ENCODE data around the gene MGAT3. TPM values are rescaled to one million over a fixed set of nuclear protein-coding genes. Genes with fewer than 3 reads are reported as not detected.

MGAT3 gene
- polyA plus RNA-seq, 1 of the 3 experiments (the other 2 are of a cell fraction), result 0.16 TPM

DNA sequence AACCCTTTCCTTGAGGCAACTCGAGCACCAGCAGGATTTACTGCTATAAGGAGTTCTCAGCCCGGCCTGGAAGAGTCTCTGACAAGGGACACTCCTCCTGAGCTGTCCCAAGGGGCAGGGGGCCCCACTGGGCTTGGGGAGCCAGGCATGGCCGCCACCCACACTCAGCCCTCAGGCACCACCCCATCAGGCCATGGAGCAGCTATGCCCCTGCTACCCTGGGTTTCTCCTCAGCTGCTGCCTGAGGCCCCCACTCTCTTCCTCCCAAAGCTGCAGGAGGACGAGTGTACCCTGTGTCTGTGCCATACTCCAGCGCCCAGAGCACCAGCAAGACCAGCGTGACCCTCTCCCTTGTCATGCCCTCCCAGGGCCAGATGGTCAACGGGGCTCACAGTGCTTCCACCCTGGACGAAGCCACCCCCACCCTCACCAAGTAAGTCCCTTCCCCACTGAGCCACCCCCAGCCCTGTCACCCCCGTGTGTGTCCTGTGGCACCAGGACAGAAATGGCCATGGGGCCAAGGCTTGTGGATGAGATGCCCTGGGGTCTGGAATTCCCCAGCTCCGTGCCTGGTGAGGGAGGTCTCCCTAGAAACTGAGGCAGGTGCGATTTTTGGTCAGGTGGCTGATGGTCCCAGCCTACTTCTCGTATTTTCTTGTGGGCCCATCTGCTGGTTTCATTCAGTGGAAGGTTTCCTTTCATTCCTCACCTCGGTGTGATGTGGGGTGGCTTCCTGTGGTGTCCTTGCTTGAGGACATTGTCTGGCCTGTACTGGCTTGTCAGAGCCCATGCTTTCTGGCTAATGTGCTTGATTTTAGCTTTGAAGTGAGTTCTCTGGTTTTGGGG lies 28.8 kb upstream of the MGAT3 start:
- Histone ChIP-seq H3K27me3 (ENCODE audit: insufficient read depth) (no peaks in the 10 kb centered on the region), H3K9ac (no peak overlapping the region), H2AFZ (ENCODE audit: low read depth) (no peak overlapping the region), H3K9me2 (no peaks in the 10 kb centered on the region), H4K20me1 (ENCODE audit: insufficient read depth) (no peaks in the 10 kb centered on the region), H3K4me1 (ENCODE audit: control insufficient read depth in 1 of 2, insufficient read depth in 2 of 2, low read depth in 1 of 2, low read length in 1 of 2) (peaks cover 0 to 4% of the 10 kb centered on the region in 2 experiments; a peak in 2 of 4 replicates), H3K4me3 (ENCODE audit: low read depth in 2 of 2, low read length in 1 of 2) (no peak overlapping the region), H3F3A (replicated peaks; ENCODE audit: insufficient read depth) (no peaks in the 10 kb centered on the region), H3K79me2 (ENCODE audit: insufficient read depth) (no peaks in the 10 kb centered on the region), H3K27ac (ENCODE audit: low read depth in 2 of 2, low read length in 1 of 2) (no peak overlapping the region), H3K36me3 (replicated peaks in 1 of 2; ENCODE audit: control insufficient read depth in 1 of 2, insufficient read depth in 2 of 2, low read length in 1 of 2) (peaks cover 0 to 9% of the 10 kb centered on the region in 2 experiments), H3K4me2 (no peak overlapping the region), H3K9me3 (no peaks in the 10 kb centered on the region)
- no peak for TF ChIP-seq JUND (IDR thresholded peaks at IDR 0.05)
- TF ChIP-seq, protein P1, sequence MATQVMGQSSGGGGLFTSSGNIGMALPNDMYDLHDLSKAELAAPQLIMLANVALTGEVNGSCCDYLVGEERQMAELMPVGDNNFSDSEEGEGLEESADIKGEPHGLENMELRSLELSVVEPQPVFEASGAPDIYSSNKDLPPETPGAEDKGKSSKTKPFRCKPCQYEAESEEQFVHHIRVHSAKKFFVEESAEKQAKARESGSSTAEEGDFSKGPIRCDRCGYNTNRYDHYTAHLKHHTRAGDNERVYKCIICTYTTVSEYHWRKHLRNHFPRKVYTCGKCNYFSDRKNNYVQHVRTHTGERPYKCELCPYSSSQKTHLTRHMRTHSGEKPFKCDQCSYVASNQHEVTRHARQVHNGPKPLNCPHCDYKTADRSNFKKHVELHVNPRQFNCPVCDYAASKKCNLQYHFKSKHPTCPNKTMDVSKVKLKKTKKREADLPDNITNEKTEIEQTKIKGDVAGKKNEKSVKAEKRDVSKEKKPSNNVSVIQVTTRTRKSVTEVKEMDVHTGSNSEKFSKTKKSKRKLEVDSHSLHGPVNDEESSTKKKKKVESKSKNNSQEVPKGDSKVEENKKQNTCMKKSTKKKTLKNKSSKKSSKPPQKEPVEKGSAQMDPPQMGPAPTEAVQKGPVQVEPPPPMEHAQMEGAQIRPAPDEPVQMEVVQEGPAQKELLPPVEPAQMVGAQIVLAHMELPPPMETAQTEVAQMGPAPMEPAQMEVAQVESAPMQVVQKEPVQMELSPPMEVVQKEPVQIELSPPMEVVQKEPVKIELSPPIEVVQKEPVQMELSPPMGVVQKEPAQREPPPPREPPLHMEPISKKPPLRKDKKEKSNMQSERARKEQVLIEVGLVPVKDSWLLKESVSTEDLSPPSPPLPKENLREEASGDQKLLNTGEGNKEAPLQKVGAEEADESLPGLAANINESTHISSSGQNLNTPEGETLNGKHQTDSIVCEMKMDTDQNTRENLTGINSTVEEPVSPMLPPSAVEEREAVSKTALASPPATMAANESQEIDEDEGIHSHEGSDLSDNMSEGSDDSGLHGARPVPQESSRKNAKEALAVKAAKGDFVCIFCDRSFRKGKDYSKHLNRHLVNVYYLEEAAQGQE (IDR thresholded peaks at IDR 0.05; ENCODE audit: low read depth, low read length), result no peak
- TF ChIP-seq, protein P2, sequence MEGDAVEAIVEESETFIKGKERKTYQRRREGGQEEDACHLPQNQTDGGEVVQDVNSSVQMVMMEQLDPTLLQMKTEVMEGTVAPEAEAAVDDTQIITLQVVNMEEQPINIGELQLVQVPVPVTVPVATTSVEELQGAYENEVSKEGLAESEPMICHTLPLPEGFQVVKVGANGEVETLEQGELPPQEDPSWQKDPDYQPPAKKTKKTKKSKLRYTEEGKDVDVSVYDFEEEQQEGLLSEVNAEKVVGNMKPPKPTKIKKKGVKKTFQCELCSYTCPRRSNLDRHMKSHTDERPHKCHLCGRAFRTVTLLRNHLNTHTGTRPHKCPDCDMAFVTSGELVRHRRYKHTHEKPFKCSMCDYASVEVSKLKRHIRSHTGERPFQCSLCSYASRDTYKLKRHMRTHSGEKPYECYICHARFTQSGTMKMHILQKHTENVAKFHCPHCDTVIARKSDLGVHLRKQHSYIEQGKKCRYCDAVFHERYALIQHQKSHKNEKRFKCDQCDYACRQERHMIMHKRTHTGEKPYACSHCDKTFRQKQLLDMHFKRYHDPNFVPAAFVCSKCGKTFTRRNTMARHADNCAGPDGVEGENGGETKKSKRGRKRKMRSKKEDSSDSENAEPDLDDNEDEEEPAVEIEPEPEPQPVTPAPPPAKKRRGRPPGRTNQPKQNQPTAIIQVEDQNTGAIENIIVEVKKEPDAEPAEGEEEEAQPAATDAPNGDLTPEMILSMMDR (IDR thresholded peaks at IDR 0.05), result no peak
- TF ChIP-seq, protein P3, sequence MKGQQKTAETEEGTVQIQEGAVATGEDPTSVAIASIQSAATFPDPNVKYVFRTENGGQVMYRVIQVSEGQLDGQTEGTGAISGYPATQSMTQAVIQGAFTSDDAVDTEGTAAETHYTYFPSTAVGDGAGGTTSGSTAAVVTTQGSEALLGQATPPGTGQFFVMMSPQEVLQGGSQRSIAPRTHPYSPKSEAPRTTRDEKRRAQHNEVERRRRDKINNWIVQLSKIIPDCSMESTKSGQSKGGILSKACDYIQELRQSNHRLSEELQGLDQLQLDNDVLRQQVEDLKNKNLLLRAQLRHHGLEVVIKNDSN (IDR thresholded peaks at IDR 0.05; ENCODE audit: borderline replicate concordance, low read depth), result no peak
- no peak for TF ChIP-seq GABPA (IDR thresholded peaks at IDR 0.05; ENCODE audit: low read depth)
- TF ChIP-seq RXRA (IDR thresholded peaks at IDR 0.05; ENCODE audit: borderline replicate concordance, low read depth), result no peak
- TF ChIP-seq, protein P4, sequence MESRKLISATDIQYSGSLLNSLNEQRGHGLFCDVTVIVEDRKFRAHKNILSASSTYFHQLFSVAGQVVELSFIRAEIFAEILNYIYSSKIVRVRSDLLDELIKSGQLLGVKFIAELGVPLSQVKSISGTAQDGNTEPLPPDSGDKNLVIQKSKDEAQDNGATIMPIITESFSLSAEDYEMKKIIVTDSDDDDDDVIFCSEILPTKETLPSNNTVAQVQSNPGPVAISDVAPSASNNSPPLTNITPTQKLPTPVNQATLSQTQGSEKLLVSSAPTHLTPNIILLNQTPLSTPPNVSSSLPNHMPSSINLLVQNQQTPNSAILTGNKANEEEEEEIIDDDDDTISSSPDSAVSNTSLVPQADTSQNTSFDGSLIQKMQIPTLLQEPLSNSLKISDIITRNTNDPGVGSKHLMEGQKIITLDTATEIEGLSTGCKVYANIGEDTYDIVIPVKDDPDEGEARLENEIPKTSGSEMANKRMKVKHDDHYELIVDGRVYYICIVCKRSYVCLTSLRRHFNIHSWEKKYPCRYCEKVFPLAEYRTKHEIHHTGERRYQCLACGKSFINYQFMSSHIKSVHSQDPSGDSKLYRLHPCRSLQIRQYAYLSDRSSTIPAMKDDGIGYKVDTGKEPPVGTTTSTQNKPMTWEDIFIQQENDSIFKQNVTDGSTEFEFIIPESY (IDR thresholded peaks at IDR 0.05; ENCODE audit: borderline replicate concordance, low read depth), result no peak
- CTCF ChIA-PET, result no interaction called here
- no peak for DNase-seq
- POLR2A ChIA-PET, result no interaction called here
- 67% methylated on average over 1 of the region's 13 CpGs for WGBS (ENCODE audit: low lambda C conversion rate)

All from SK-N-SH (cell line).